Mucosa of descending colon (tissue), 3 donors: ENCODE measurements around the gene TMEM245. TPM values are rescaled to one million over a fixed set of nuclear protein-coding genes. Genes with fewer than 3 reads are reported as not detected.

ENCODE experiments used
- ATAC-seq: fragments of 200-7000 bp; cut with Tn5 transposase; one replicate; pipeline ENCODE4 v1.9.1; 2020; ENCODE audit warnings: mild to moderate bottlenecking, moderate library complexity
- DNase-seq, 3 donors: peaks; one replicate each; pipeline ENCODE4 v3.0.0-alpha.2; 2020
- H3K36me3 ChIP-seq: fragments of 200-600 bp; one replicate; pipeline ENCODE4 v1.8.0; 2021; ENCODE audit warnings: low read depth, mild to moderate bottlenecking
- H3K4me1 ChIP-seq: fragments of 200-600 bp; one replicate; pipeline ENCODE4 v1.8.0; 2021; ENCODE audit warnings: low read depth, mild to moderate bottlenecking
- H3K4me3 ChIP-seq: fragments of 200-600 bp; one replicate; pipeline ENCODE4 v1.8.0; 2021; ENCODE audit warnings: mild to moderate bottlenecking
- H3K9me3 ChIP-seq: fragments of 200-600 bp; one replicate; pipeline ENCODE4 v1.8.0; 2021; ENCODE audit warnings: mild to moderate bottlenecking
- intact Hi-C, 2 donors: fragments of 100-400 bp; cut with DNase I in 1 of 2; cut with micrococcal nuclease in 1 of 2; formaldehyde crosslinking; loops; one replicate each; pipeline versions ENCODE4 v1.11.0 to v1.11.1; 2022; cut with DNase I, micrococcal nuclease
- total RNA-seq, 3 donors: library from RNA; stranded (reverse); fragmentation: NEBNext Ultra II Directional in 2 of 3; extraction: Animal tissue kit (Norgen Biotek cat#: 25700) in 2 of 3; gene quantifications; one replicate each; pipeline versions ENCODE4 v1.2.1 to v1.2.4, GENCODE V29; 2021 to 2023
- TF ChIP-seq, protein P1 (sequence below): fragments of 200-600 bp; IDR thresholded peaks from one replicate; pipeline ENCODE4 v1.8.0; 2022; ENCODE audit warnings: antibody characterized with exemption, mild to moderate bottlenecking
- donor health status: DM: no; HTN: no; CAD: no; lungs with moderate emphysema.
- donor health status: DM: no; HTN: no; CAD: no.
- donor health status: DM: no; HTN: yes; CAD: no.

TMEM245 gene
- total RNA-seq, 3 donors from 2014 or later = 26.3 to 72.8 (median 33.6) TPM

DNA sequence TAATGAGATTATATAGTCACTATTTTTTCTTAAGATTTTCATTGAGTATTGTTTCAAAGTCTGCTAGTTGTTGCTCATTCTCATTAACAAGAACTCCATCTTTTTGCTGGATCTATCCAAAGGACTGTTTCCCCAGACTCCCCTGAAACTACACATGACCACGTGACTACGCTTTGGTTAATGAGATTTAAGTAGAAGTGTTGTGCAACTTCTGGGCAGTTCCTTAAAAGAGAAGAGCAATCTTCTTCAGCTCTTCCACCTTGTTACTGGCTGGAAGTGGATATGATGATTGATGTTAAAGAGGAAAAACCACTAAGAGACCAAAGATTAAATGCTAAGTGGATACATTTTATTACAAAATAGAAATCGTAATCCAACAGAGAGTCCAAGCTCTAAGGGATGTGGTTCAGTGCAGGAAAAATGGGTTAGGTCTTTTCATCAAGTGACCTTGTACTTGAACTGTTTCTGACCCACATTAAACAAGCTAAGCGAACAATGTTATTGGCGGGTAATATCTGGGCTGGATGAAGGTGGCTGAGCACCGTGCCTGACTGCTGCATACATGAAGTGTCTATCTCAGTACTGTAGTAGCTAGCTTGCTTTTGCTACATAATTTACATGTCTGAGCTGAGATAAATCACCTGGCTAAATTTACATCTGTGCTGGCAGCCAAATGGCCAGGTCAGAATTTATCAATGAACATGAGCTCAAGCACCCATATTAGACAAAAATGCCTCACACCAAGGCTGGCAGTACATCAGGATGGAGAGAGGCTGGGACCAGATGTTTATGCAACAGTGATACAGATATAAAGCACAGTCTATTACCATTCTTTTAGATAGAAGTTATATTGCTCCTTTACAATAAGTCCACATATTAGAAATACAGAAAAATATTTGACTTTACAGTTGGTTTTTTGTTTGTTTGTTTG is 98.9 kb downstream of the TMEM245 start:
- DNase-seq = no peak
- ATAC-seq = no peak
- Histone ChIP-seq H3K4me3 (no peak overlapping the region), H3K4me1 (no peaks in the 10 kb centered on the region), H3K9me3 (no peaks in the 10 kb centered on the region), H3K36me3 (no peaks in the 10 kb centered on the region)
- intact Hi-C loops = no loop called here
- TF ChIP-seq, protein P1, sequence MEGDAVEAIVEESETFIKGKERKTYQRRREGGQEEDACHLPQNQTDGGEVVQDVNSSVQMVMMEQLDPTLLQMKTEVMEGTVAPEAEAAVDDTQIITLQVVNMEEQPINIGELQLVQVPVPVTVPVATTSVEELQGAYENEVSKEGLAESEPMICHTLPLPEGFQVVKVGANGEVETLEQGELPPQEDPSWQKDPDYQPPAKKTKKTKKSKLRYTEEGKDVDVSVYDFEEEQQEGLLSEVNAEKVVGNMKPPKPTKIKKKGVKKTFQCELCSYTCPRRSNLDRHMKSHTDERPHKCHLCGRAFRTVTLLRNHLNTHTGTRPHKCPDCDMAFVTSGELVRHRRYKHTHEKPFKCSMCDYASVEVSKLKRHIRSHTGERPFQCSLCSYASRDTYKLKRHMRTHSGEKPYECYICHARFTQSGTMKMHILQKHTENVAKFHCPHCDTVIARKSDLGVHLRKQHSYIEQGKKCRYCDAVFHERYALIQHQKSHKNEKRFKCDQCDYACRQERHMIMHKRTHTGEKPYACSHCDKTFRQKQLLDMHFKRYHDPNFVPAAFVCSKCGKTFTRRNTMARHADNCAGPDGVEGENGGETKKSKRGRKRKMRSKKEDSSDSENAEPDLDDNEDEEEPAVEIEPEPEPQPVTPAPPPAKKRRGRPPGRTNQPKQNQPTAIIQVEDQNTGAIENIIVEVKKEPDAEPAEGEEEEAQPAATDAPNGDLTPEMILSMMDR = no peak

DNA sequence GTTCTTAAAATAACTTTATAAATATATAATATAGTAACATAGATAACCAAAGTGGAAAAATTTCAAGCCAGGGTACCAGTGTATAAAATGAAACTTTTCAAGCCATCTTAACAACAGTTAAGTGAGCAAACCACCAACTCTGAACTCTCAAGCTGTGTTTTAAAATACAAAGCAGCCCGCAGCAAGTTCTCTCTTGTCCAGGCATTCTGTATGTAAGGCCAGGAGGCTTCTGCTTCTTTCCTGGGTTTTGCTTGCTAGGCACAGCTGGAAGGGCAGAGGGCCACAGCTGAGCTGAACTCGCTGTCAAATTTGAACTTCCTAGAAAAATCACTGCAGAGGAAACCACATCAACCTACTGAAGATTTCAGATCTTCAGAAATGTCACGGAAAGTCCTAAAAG is 99.6 kb downstream of the TMEM245 start:
- intact Hi-C loops = no loop called here
- no peaks in the 10 kb centered on the region for H3K9me3 ChIP-seq
- H3K4me3 ChIP-seq = no peak overlapping the region
- H3K4me1 ChIP-seq = no peaks in the 10 kb centered on the region
- DNase-seq (no peak), ATAC-seq (no peak)
- TF ChIP-seq, protein P1 = no peak
- no peaks in the 10 kb centered on the region for H3K36me3 ChIP-seq

DNA sequence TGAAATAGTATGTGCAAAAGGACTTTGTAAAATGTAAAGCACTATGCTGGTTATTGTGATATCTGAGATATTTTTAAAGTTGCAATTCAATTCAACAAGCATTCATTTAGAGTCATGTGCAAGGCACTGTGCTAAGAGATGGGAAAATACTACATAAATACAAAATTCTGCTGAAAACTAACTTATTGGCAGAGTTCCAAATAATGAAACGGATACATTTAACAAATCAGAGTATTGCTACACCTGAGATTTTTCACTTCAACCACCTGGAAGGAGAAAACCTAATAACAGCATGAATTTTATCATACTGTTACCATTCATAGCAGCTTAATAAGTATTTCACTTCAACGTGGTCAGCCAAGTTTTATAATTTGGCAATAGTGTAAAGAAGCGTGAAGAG is 100.3 kb downstream of the TMEM245 start:
- no peak for ATAC-seq
- DNase-seq = no peak
- intact Hi-C loops = no loop called here
- Histone ChIP-seq H3K36me3 (no peaks in the 10 kb centered on the region), H3K4me3 (no peak overlapping the region), H3K4me1 (no peaks in the 10 kb centered on the region), H3K9me3 (no peaks in the 10 kb centered on the region)
- TF ChIP-seq, protein P1 = no peak

- no peak overlapping the region for H3K4me3 ChIP-seq
- intact Hi-C loops = no loop called here
- H3K36me3 ChIP-seq = no peaks in the 10 kb centered on the region
- H3K9me3 ChIP-seq = no peaks in the 10 kb centered on the region
- H3K4me1 ChIP-seq = no peaks in the 10 kb centered on the region
- TF ChIP-seq, protein P1 = no peak
- DNase-seq (no peak), ATAC-seq (no peak)
These were observed 102.3 kb downstream of the TMEM245 start for GRCh38 chr9:109017493-109017892.

DNA sequence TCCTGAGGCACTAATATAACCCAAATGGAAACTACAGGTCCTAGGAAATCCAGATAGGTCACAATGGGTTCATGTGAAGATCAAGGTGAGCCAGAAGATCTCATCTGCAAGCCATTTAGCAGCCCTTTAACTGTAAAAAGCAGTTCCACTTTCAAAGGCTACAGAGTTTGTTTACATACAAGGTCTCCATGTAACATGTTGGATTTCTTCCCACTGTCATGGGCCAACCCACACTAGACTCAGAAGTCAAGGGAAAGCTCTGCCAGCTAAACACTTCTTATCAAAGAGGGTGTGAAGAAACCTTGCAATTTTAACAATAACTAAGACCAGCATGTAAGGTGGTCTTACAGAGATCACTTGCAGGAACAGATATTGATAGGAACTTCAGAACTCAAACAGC is 102.7 kb downstream of the TMEM245 start:
- Histone ChIP-seq H3K36me3 (no peaks in the 10 kb centered on the region), H3K4me3 (no peak overlapping the region), H3K4me1 (peaks cover 3% of the 10 kb centered on the region), H3K9me3 (no peaks in the 10 kb centered on the region)
- TF ChIP-seq, protein P1 = no peak
- DNase-seq (no peak), ATAC-seq (no peak)
- intact Hi-C loops = no loop called here
